ENCODE data around the gene HIVEP2.

The HIVEP2 gene

DNA sequence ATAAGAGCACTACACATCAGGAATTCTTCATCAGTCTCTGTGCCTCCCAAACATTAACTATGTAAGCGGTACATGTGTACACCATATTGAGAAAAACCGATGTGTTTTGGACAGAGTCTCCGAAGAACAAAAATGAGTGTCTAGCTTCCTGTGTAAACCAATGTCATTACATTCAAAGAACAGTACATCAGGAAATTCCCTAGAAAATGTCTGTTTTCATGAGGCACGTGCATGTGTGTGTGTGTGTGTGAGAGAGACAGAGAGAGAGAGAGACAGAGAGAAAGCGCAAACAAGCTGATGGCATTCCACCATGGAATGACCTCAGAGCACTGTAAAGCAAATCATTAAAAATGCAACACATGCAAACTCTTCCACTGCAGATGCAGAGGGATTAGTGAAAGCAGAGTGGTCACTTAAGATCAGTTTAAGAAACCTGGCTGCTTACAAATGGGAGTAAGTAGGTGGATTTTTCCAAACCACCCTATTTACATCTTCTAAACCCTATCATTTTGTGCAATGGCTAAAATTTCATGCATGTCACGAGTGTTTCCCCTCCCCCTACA is 133.9 kb downstream of the HIVEP2 start:
- Histone ChIP-seq H3K27ac (no peak overlapping the region), H3K4me3 (ENCODE audit: low read depth in 1 of 2, low read length in 1 of 2) (no peak overlapping the region), H3K4me1 (ENCODE audit: control insufficient read depth in 1 of 2, insufficient read depth in 1 of 2, low read depth in 1 of 2, low read length in 1 of 2) (no peaks in the 10 kb centered on the region)

DNA sequence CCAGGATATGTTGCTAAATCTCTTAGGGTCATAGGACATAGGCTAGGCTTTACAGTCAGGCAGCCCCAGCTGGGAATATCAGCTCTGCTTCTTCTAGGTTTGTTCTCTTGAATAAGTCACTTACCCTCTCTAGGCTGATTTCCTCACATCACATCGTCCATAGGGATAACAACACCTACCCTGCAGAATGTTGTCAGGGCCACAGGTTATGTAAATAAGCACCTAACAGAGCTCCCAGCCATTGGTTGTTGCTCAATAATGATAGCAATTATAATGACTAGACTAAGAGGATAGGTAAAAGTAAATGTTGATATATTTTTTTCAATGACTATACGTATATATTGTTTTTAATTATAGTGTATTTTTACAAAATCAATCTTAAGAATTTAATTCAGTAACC is 135.0 kb downstream of the HIVEP2 start:
- TF ChIP-seq, protein P1, sequence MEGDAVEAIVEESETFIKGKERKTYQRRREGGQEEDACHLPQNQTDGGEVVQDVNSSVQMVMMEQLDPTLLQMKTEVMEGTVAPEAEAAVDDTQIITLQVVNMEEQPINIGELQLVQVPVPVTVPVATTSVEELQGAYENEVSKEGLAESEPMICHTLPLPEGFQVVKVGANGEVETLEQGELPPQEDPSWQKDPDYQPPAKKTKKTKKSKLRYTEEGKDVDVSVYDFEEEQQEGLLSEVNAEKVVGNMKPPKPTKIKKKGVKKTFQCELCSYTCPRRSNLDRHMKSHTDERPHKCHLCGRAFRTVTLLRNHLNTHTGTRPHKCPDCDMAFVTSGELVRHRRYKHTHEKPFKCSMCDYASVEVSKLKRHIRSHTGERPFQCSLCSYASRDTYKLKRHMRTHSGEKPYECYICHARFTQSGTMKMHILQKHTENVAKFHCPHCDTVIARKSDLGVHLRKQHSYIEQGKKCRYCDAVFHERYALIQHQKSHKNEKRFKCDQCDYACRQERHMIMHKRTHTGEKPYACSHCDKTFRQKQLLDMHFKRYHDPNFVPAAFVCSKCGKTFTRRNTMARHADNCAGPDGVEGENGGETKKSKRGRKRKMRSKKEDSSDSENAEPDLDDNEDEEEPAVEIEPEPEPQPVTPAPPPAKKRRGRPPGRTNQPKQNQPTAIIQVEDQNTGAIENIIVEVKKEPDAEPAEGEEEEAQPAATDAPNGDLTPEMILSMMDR (IDR thresholded peaks at IDR 0.05) = no peak
- H3K27ac ChIP-seq = no peak overlapping the region
- no peaks in the 10 kb centered on the region for H3K9me3 ChIP-seq
- H3K27me3 ChIP-seq = no peaks in the 10 kb centered on the region
- H3K4me1 ChIP-seq (ENCODE audit: control insufficient read depth in 1 of 2, insufficient read depth in 1 of 2, low read depth in 1 of 2, low read length in 1 of 2) = no peaks in the 10 kb centered on the region
- no peak overlapping the region for H3K4me3 ChIP-seq (ENCODE audit: low read depth in 1 of 2, low read length in 1 of 2)
- no peaks in the 10 kb centered on the region for H3K36me3 ChIP-seq

More for the DNA sequence above, 133.9 kb downstream of the HIVEP2 start:
- H3K27me3 ChIP-seq = no peaks in the 10 kb centered on the region
- no peaks in the 10 kb centered on the region for H3K36me3 ChIP-seq
- TF ChIP-seq, protein P1 (IDR thresholded peaks at IDR 0.05) = no peak
- H3K9me3 ChIP-seq = no peaks in the 10 kb centered on the region

DNA sequence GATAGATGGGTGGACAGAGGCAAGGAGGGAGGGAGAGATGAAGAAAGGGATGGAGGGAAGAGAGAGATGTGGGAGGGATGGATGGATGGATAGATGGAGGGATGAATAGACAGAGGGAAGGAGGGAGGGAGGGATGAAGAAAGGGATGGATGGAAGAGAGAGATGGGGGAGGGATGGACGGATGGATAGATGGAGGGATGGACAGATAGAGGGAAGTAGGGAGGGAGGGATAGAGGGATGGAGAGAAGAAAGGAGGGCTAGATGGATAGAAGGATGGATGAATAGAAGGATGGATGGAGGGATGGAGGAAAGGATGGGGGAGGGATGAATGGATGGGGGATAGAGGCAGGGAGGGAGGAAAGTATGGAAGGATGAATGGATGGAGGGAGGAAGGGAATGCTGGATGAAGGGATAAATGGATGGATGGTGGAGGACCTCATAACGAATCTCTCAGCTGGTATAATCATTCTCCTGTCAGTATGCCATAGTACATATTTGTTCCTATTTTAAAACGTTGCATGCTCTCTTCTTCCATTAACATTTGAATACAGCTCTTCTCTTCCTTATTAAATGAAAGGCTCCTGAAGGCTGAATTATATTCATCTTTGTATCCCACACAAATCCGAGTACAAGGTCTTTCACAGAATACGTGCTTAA is 136.4 kb downstream of the HIVEP2 start:
- H3K27ac ChIP-seq = no peak overlapping the region
- H3K4me1 ChIP-seq (ENCODE audit: control insufficient read depth in 1 of 2, insufficient read depth in 1 of 2, low read depth in 1 of 2, low read length in 1 of 2) = no peaks in the 10 kb centered on the region
- H3K36me3 ChIP-seq = no peaks in the 10 kb centered on the region
- H3K9me3 ChIP-seq = no peaks in the 10 kb centered on the region
- TF ChIP-seq, protein P1 (IDR thresholded peaks at IDR 0.05) = no peak
- no peaks in the 10 kb centered on the region for H3K27me3 ChIP-seq
- no peak overlapping the region for H3K4me3 ChIP-seq (ENCODE audit: low read depth in 1 of 2, low read length in 1 of 2)

DNA sequence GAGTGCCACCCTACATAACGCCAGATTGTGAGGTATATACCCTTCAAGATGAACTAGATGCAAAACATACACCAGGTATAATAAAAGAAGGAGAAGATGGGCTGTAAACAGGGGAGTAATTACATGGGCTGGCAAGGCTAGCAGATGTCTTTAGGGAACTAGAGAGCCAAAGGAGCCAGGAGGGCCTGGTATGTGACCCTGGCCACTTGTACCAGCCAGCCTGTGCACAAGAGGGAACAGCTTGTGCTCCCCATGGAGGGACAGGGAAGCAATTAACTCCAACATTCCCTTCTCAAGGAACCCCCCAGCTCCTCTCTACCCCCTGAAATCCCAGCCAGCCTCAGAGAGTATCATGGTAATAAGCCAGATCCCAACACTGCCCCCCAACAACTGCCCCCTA is 139.9 kb downstream of the HIVEP2 start:
- no peaks in the 10 kb centered on the region for H3K36me3 ChIP-seq
- TF ChIP-seq, protein P1 (IDR thresholded peaks at IDR 0.05) = no peak
- H3K27me3 ChIP-seq = no peaks in the 10 kb centered on the region
- no peaks in the 10 kb centered on the region for H3K9me3 ChIP-seq
- no peak overlapping the region for H3K27ac ChIP-seq
- no peak overlapping the region for H3K4me3 ChIP-seq (ENCODE audit: low read depth in 1 of 2, low read length in 1 of 2)
- H3K4me1 ChIP-seq (ENCODE audit: control insufficient read depth in 1 of 2, insufficient read depth in 1 of 2, low read depth in 1 of 2, low read length in 1 of 2) = peaks cover 0 to 7% of the 10 kb centered on the region in 2 experiments

DNA sequence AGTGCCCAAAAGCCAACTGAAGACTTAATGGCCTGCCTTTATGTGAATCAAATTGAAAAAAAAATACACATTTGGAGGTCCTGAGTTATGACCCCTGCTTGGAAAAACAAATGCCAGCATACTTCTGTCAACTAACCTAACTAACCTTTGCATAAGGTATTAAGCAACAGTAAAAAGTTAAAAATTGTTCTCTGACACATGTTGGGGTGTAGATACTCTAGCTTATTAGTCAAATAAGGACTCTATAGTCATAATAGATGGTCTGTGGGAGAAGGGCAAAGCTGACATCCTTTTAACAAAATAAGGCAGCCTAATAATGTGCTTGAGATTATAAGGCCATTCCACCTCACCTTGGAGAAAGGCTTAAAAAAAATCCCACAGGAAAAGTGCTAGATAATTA is 140.5 kb downstream of the HIVEP2 start:
- no peaks in the 10 kb centered on the region for H3K27me3 ChIP-seq
- H3K9me3 ChIP-seq = no peaks in the 10 kb centered on the region
- H3K27ac ChIP-seq = no peak overlapping the region
- H3K4me1 ChIP-seq (ENCODE audit: control insufficient read depth in 1 of 2, insufficient read depth in 1 of 2, low read depth in 1 of 2, low read length in 1 of 2) = peaks cover 0 to 7% of the 10 kb centered on the region in 2 experiments
- TF ChIP-seq, protein P1 (IDR thresholded peaks at IDR 0.05) = no peak
- H3K4me3 ChIP-seq (ENCODE audit: low read depth in 1 of 2, low read length in 1 of 2) = no peak overlapping the region
- H3K36me3 ChIP-seq = no peaks in the 10 kb centered on the region
